ENCODE measurements around the gene FAM161A.

DNA sequence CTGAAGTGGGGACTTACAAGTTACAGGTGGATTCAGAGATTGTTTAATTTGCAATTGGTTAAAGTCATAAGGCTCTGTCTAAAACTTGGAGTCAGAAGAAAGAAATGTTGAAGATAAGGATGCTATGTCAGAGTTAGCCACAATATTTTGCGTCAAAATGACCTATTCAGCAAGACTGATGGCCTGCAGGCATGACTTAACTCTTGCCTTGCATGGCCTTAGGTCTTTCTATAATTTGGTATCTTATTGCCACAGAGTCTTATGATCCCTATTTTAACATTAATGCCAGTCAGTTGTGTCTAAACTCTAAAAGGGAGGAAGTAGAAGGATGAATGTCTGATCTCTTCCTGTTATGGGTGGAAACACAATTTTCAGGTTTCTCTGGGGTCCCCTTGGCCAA is 46.4 kb upstream of the FAM161A start:
- TF ChIP-seq, protein P1, sequence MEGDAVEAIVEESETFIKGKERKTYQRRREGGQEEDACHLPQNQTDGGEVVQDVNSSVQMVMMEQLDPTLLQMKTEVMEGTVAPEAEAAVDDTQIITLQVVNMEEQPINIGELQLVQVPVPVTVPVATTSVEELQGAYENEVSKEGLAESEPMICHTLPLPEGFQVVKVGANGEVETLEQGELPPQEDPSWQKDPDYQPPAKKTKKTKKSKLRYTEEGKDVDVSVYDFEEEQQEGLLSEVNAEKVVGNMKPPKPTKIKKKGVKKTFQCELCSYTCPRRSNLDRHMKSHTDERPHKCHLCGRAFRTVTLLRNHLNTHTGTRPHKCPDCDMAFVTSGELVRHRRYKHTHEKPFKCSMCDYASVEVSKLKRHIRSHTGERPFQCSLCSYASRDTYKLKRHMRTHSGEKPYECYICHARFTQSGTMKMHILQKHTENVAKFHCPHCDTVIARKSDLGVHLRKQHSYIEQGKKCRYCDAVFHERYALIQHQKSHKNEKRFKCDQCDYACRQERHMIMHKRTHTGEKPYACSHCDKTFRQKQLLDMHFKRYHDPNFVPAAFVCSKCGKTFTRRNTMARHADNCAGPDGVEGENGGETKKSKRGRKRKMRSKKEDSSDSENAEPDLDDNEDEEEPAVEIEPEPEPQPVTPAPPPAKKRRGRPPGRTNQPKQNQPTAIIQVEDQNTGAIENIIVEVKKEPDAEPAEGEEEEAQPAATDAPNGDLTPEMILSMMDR (IDR thresholded peaks at IDR 0.05; ENCODE audit: insufficient read depth, low read depth, low read length) = no peak
- no peak for TF ChIP-seq EZH2 (IDR thresholded peaks at IDR 0.05; ENCODE audit: insufficient read depth, low read length)
